HEK293 (cell line): Measurements from ENCODE around the gene KLHDC7A.

ENCODE experiments used
- CTCF ChIA-PET: fragments of 350-600 bp; formaldehyde crosslinking; extraction: SDS; loops from one replicate; lab custom pipeline; 2021; ENCODE audit warnings: antibody characterized with exemption; lab: Yijun Ruan, JAX
- POLR2A ChIA-PET: fragments of 300-600 bp; formaldehyde crosslinking; extraction: SDS; loops from one replicate; lab custom pipeline; 2020; ENCODE audit warnings: antibody characterized with exemption, inconsistent platforms; lab: Yijun Ruan, JAX
- H3K27ac ChIP-seq: fragments of 200-500 bp; sonication (Bioruptor generic); 2 replicates; pipeline ENCODE4 v1.5.1; 2014; ENCODE audit warnings: low read depth, low read length, control low read depth, inconsistent platforms; ENCODE audit errors: extremely low read depth
- H3K36me3 ChIP-seq, 2 experiments: fragments of 200-500 bp in 1 of 2; sonication (Bioruptor generic) in 1 of 2; 1 replicate in 1 of 2; 2 replicates in 1 of 2; pipeline ENCODE4 v1.5.1; 2014 to 2017; ENCODE audit warnings: inconsistent platforms in 2 of 2, low read length in 2 of 2; ENCODE audit not compliant: control insufficient read depth in 2 of 2, insufficient read depth in 1 of 2
- H3K4me1 ChIP-seq: fragments of 200-500 bp; sonication (Bioruptor generic); 2 replicates; pipeline ENCODE4 v1.5.1; 2014; ENCODE audit warnings: mild to moderate bottlenecking, low read length, inconsistent platforms; ENCODE audit not compliant: control insufficient read depth, insufficient read depth
- H3K4me3 ChIP-seq: 2 replicates; pipeline ENCODE4 v1.5.1; 2011; ENCODE audit warnings: low read depth, mild to moderate bottlenecking, control low read depth, low read length, moderate library complexity
- H3K9me3 ChIP-seq: fragments of 200-500 bp; sonication (Bioruptor generic); 2 replicates; pipeline ENCODE4 v1.5.1; 2014; ENCODE audit warnings: low read depth, low read length, inconsistent platforms; ENCODE audit not compliant: control insufficient read depth, insufficient read depth
- HOXA7 ChIP-seq: sonication (generic); formaldehyde crosslinking; IDR thresholded peaks from 2 replicates; pipeline ENCODE4 v1.8.1; 2022; ENCODE audit warnings: missing genetic modification reagents, borderline replicate concordance
- KLF1 ChIP-seq: fragments of 450-650 bp; formaldehyde crosslinking; IDR thresholded peaks from 2 replicates; pipeline ENCODE4 v1.5.1; 2016; ENCODE audit warnings: missing biosample characterization, missing genetic modification characterization
- SCRT1 ChIP-seq: fragments of 450-650 bp; formaldehyde crosslinking; IDR thresholded peaks from 2 replicates; pipeline ENCODE4 v1.5.1; 2016; ENCODE audit warnings: missing biosample characterization, missing genetic modification characterization, borderline replicate concordance
- SCRT2 ChIP-seq: fragments of 450-650 bp; formaldehyde crosslinking; IDR thresholded peaks from 2 replicates; pipeline ENCODE4 v1.5.1; 2016; ENCODE audit warnings: missing biosample characterization, missing genetic modification characterization
- TSHZ1 ChIP-seq: fragments of 450-650 bp; formaldehyde crosslinking; IDR thresholded peaks from 2 replicates; pipeline ENCODE4 v1.5.1; 2016; ENCODE audit warnings: missing biosample characterization, missing genetic modification characterization, borderline replicate concordance
- YY2 ChIP-seq: fragments of 450-650 bp; formaldehyde crosslinking; IDR thresholded peaks from 2 replicates; pipeline ENCODE4 v1.5.1; 2016; ENCODE audit warnings: missing biosample characterization, missing genetic modification characterization
- ZBTB7A ChIP-seq: fragments of 450-650 bp; formaldehyde crosslinking; IDR thresholded peaks from 2 replicates; pipeline ENCODE4 v1.5.1; 2016; ENCODE audit warnings: low read depth, missing biosample characterization, missing genetic modification characterization
- ZFHX2 ChIP-seq: fragments of 450-650 bp; formaldehyde crosslinking; conservative IDR thresholded peaks from 2 replicates; pipeline ENCODE4 v1.5.1; 2016; ENCODE audit warnings: missing biosample characterization, missing genetic modification characterization
- ZNF112 ChIP-seq: fragments of 450-650 bp; formaldehyde crosslinking; IDR thresholded peaks from 2 replicates; pipeline ENCODE4 v1.5.0; 2017; ENCODE audit warnings: missing biosample characterization, missing genetic modification characterization
- ZNF138 ChIP-seq: fragments of 450-650 bp; formaldehyde crosslinking; IDR thresholded peaks from 2 replicates; pipeline ENCODE4 v1.5.1; 2016; ENCODE audit warnings: missing biosample characterization, missing genetic modification characterization, borderline replicate concordance
- ZNF146 ChIP-seq: fragments of 450-650 bp; formaldehyde crosslinking; IDR thresholded peaks from 2 replicates; pipeline ENCODE4 v1.5.1; 2016; ENCODE audit warnings: missing biosample characterization, missing genetic modification characterization
- ZNF18 ChIP-seq: fragments of 450-650 bp; formaldehyde crosslinking; IDR thresholded peaks from 2 replicates; pipeline ENCODE4 v1.5.1; 2016; ENCODE audit warnings: missing biosample characterization, missing genetic modification characterization
- ZNF211 ChIP-seq: fragments of 450-650 bp; formaldehyde crosslinking; IDR thresholded peaks from 2 replicates; pipeline ENCODE4 v1.5.1; 2016; ENCODE audit warnings: low read depth, missing biosample characterization, missing genetic modification characterization
- ZNF324 ChIP-seq: fragments of 450-650 bp; formaldehyde crosslinking; IDR thresholded peaks from 2 replicates; pipeline ENCODE4 v1.5.1; 2016; ENCODE audit warnings: missing biosample characterization, missing genetic modification characterization
- ZNF549 ChIP-seq: fragments of 450-650 bp; IDR thresholded peaks from 2 replicates; pipeline ENCODE4 v1.5.1; 2018; ENCODE audit warnings: missing biosample characterization, missing genetic modification characterization, mild to moderate bottlenecking, inconsistent platforms, moderate library complexity
- ZNF561 ChIP-seq: fragments of 450-650 bp; IDR thresholded peaks from 2 replicates; pipeline ENCODE4 v1.5.1; 2018; ENCODE audit warnings: missing biosample characterization, missing genetic modification characterization, borderline replicate concordance
- ZNF600 ChIP-seq: fragments of 450-650 bp; formaldehyde crosslinking; IDR thresholded peaks from 2 replicates; pipeline ENCODE4 v1.5.1; 2016; ENCODE audit warnings: missing biosample characterization, missing genetic modification characterization
- ZNF660 ChIP-seq: fragments of 450-650 bp; IDR thresholded peaks from 2 replicates; pipeline ENCODE4 v1.5.1; 2018; ENCODE audit warnings: missing biosample characterization, mild to moderate bottlenecking, missing genetic modification characterization
- ZNF664 ChIP-seq: fragments of 450-650 bp; formaldehyde crosslinking; IDR thresholded peaks from 2 replicates; pipeline ENCODE4 v1.5.1; 2016; ENCODE audit warnings: missing biosample characterization, missing genetic modification characterization
- ZNF785 ChIP-seq: fragments of 450-650 bp; formaldehyde crosslinking; IDR thresholded peaks from 2 replicates; pipeline ENCODE4 v1.5.1; 2016; ENCODE audit warnings: missing biosample characterization, missing genetic modification characterization
- ZSCAN30 ChIP-seq: fragments of 450-650 bp; IDR thresholded peaks from 2 replicates; pipeline ENCODE4 v1.5.1; 2018; ENCODE audit warnings: missing biosample characterization, mild to moderate bottlenecking, missing genetic modification characterization, moderate library complexity
- ZXDB ChIP-seq: fragments of 450-650 bp; formaldehyde crosslinking; IDR thresholded peaks from 2 replicates; pipeline ENCODE4 v1.5.1; 2016; ENCODE audit warnings: missing biosample characterization, missing genetic modification characterization

The KLHDC7A gene

GRCh38 chr1:18528616-18529015 is 47.9 kb downstream of the KLHDC7A start (continued):
- TF ChIP-seq ZNF549 (tag by site-specific recombination) (no peak), SCRT2 (tag by site-specific recombination) (no peak), ZNF211 (no peak), YY2 (tag by site-specific recombination) (no peak)
- TF ChIP-seq, all 188 proteins: peak for 0

- no peak overlapping the region for H3K4me3 ChIP-seq
- ChIA-PET CTCF (no interaction called here), POLR2A (no interaction called here)
- no peaks in the 10 kb centered on the region for H3K4me1 ChIP-seq
- TF ChIP-seq ZNF660 (tag by site-specific recombination) = no peak
- no peak for TF ChIP-seq ZNF785 (tag by site-specific recombination)
- no peak for TF ChIP-seq ZNF664
- TF ChIP-seq ZFHX2 (tag by site-specific recombination) = no peak
- TF ChIP-seq ZSCAN30 (tag by site-specific recombination) = no peak
- no peak for TF ChIP-seq ZNF146
- TF ChIP-seq ZXDB (tag by site-specific recombination) = no peak
- TF ChIP-seq TSHZ1 (tag by site-specific recombination) = no peak
- no peak for TF ChIP-seq HOXA7 (CRISPR knock-in tag)
- TF ChIP-seq ZNF561 (tag by site-specific recombination) = no peak
- TF ChIP-seq ZNF324 (tag by site-specific recombination) = no peak
- TF ChIP-seq ZNF138 = no peak
- no peak for TF ChIP-seq ZBTB7A (tag by site-specific recombination)
- TF ChIP-seq ZNF112 (tag by site-specific recombination) = no peak
- no peak for TF ChIP-seq KLF1 (tag by site-specific recombination)
- no peak for TF ChIP-seq SCRT1 (tag by site-specific recombination)
- no peak for TF ChIP-seq ZNF18 (tag by site-specific recombination)
- no peak for TF ChIP-seq ZNF600 (tag by site-specific recombination)
- H3K9me3 ChIP-seq = no peaks in the 10 kb centered on the region
- H3K27ac ChIP-seq = no peak overlapping the region
- H3K36me3 ChIP-seq = no peaks in the 10 kb centered on the region
Measured at GRCh38 chr1:18529714-18530113, 49.0 kb downstream of the KLHDC7A start.
